ENCODE results near the gene MAL. TPM values are rescaled to one million over a fixed set of nuclear protein-coding genes. Genes with fewer than 3 reads are reported as not detected.

The MAL gene
- polyA plus RNA-seq, 1 donor from 2014 or later: not detected

GRCh38 chr2:94987074-94988020 is 38.2 kb upstream of the MAL start:
- H3K4me2 ChIP-seq (ENCODE audit: low read length): no peak overlapping the region

More at GRCh38 chr2:94987074-94988020, 38.2 kb upstream of the MAL start:
- no peaks in the 10 kb centered on the region for H3F3A ChIP-seq (ENCODE audit: insufficient read depth, low read length, poor library complexity, severe bottlenecking)
- no peaks in the 10 kb centered on the region for H3K27me3 ChIP-seq (ENCODE audit: insufficient read depth, low read depth, low read length)
- H3K27ac ChIP-seq (ENCODE audit: low read length): no peak overlapping the region
- TF ChIP-seq RAD21 (conservative IDR thresholded peaks at IDR 0.05) (no peak), REST (IDR thresholded peaks at IDR 0.05; ENCODE audit: borderline replicate concordance) (no peak), MXI1 (conservative IDR thresholded peaks at IDR 0.05; ENCODE audit: poor library complexity, severe bottlenecking) (no peak), EP300 (conservative IDR thresholded peaks at IDR 0.05; ENCODE audit: poor library complexity, severe bottlenecking) (no peak), TAF1 (IDR thresholded peaks at IDR 0.05; ENCODE audit: low read depth) (no peak), CTCF (IDR thresholded peaks at IDR 0.05; ENCODE audit: poor library complexity, severe bottlenecking) (no peak), SMC3 (conservative IDR thresholded peaks at IDR 0.05; ENCODE audit: poor library complexity) (no peak), EZH2 (IDR thresholded peaks at IDR 0.05; ENCODE audit: borderline replicate concordance, insufficient read depth, low read length, poor library complexity, severe bottlenecking) (no peak), POLR2AphosphoS5 (IDR thresholded peaks at IDR 0.05) (no peak)
- H3K9ac ChIP-seq (ENCODE audit: low read length): no peak overlapping the region
- no peak overlapping the region for H3K4me3 ChIP-seq (ENCODE audit: low read length)
- no peaks in the 10 kb centered on the region for H3K79me2 ChIP-seq (replicated peaks; ENCODE audit: insufficient read depth, low read length)
- H2AFZ ChIP-seq (ENCODE audit: low read depth, low read length): no peak overlapping the region
- H4K20me1 ChIP-seq (ENCODE audit: insufficient read depth): no peaks in the 10 kb centered on the region
- no peaks in the 10 kb centered on the region for H3K9me2 ChIP-seq (ENCODE audit: insufficient read depth, low read length)
- H3K9me3 ChIP-seq (ENCODE audit: low read length): peaks cover 10% of the 10 kb centered on the region
- H3K36me3 ChIP-seq (ENCODE audit: insufficient read depth, low read length): no peaks in the 10 kb centered on the region

Measured in neural cell (in vitro differentiated cells).